Measurements from ENCODE around the gene TNS1.

- no peak for TF ChIP-seq CTCF (IDR thresholded peaks at IDR 0.05)
- TF ChIP-seq POLR2A (IDR thresholded peaks at IDR 0.05) = no peak
- TF ChIP-seq EP300 (IDR thresholded peaks at IDR 0.05) = no peak
These were observed 44.9 kb upstream of the TNS1 start for GRCh38 chr2:218047536-218048225.

Measured in tibial nerve (tissue), 4 donors.